ENCODE measurements around the gene CACNA1C. TPM values are rescaled to one million over a fixed set of nuclear protein-coding genes. Genes with fewer than 3 reads are reported as not detected.

Gene CACNA1C
- total RNA-seq, 1 experiment from 2014 or later = 3.7 TPM

- Histone ChIP-seq H3K27me3 (replicated peaks; ENCODE audit: insufficient read depth, low read depth, low read length, poor library complexity) (peaks cover 11% of the 10 kb centered on the region), H3K9me3 (ENCODE audit: low read depth, low read length, poor library complexity, severe bottlenecking) (no peaks in the 10 kb centered on the region), H3K4me3 (ENCODE audit: low read depth, low read length, poor library complexity, severe bottlenecking) (no peak overlapping the region), H3K36me3 (ENCODE audit: insufficient read depth, low read length, poor library complexity, severe bottlenecking) (no peaks in the 10 kb centered on the region), H3K4me1 (ENCODE audit: insufficient read depth, low read length, poor library complexity, severe bottlenecking) (no peaks in the 10 kb centered on the region), H3K27ac (ENCODE audit: low read depth, low read length, poor library complexity, severe bottlenecking) (no peak overlapping the region)
- intact Hi-C loops (cut with micrococcal nuclease; ENCODE audit: unreplicated experiment) = no loop called here
- TF ChIP-seq EZH2 (IDR thresholded peaks at IDR 0.05; ENCODE audit: borderline replicate concordance, low read depth, low read length, poor library complexity, severe bottlenecking) (no peak), CTCF (conservative IDR thresholded peaks at IDR 0.05; ENCODE audit: low read depth, low read length) (no peak)
- CTCF ChIA-PET = no interaction called here
- BruUV-seq (replicated peaks) = no TSS peak
- POLR2A ChIA-PET (ENCODE audit: low non-redundant PET) = no interaction called here
- no peak for DNase-seq (ENCODE audit: low spot score)
These were observed 635.7 kb downstream of the CACNA1C start for GRCh38 chr12:2688381-2688931.

GRCh38 chr12:2689393-2689792, 636.6 kb downstream of the CACNA1C start:
- H3K27ac ChIP-seq (ENCODE audit: low read depth, low read length, poor library complexity, severe bottlenecking) = no peak overlapping the region
- ChIA-PET POLR2A (ENCODE audit: low non-redundant PET) (no interaction called here), CTCF (no interaction called here)
- TF ChIP-seq CTCF (conservative IDR thresholded peaks at IDR 0.05; ENCODE audit: low read depth, low read length) = no peak
- TF ChIP-seq EZH2 (IDR thresholded peaks at IDR 0.05; ENCODE audit: borderline replicate concordance, low read depth, low read length, poor library complexity, severe bottlenecking) = no peak
- BruUV-seq (replicated peaks) = no TSS peak
- H3K36me3 ChIP-seq (ENCODE audit: insufficient read depth, low read length, poor library complexity, severe bottlenecking) = no peaks in the 10 kb centered on the region
- H3K9me3 ChIP-seq (ENCODE audit: low read depth, low read length, poor library complexity, severe bottlenecking) = no peaks in the 10 kb centered on the region
- no peaks in the 10 kb centered on the region for H3K4me1 ChIP-seq (ENCODE audit: insufficient read depth, low read length, poor library complexity, severe bottlenecking)
- DNase-seq (ENCODE audit: low spot score) = no peak
- H3K27me3 ChIP-seq (replicated peaks; ENCODE audit: insufficient read depth, low read depth, low read length, poor library complexity) = peaks cover 11% of the 10 kb centered on the region
- H3K4me3 ChIP-seq (ENCODE audit: low read depth, low read length, poor library complexity, severe bottlenecking) = no peak overlapping the region
- intact Hi-C loops (cut with micrococcal nuclease; ENCODE audit: unreplicated experiment) = no loop called here

- no TSS peak for BruUV-seq (replicated peaks)
- Histone ChIP-seq H3K4me1 (ENCODE audit: insufficient read depth, low read length, poor library complexity, severe bottlenecking) (no peaks in the 10 kb centered on the region), H3K27ac (ENCODE audit: low read depth, low read length, poor library complexity, severe bottlenecking) (no peak overlapping the region), H3K27me3 (replicated peaks; ENCODE audit: insufficient read depth, low read depth, low read length, poor library complexity) (peaks cover 11% of the 10 kb centered on the region), H3K36me3 (ENCODE audit: insufficient read depth, low read length, poor library complexity, severe bottlenecking) (no peaks in the 10 kb centered on the region), H3K9me3 (ENCODE audit: low read depth, low read length, poor library complexity, severe bottlenecking) (no peaks in the 10 kb centered on the region), H3K4me3 (ENCODE audit: low read depth, low read length, poor library complexity, severe bottlenecking) (no peak overlapping the region)
- intact Hi-C loops (cut with micrococcal nuclease; ENCODE audit: unreplicated experiment) = no loop called here
- ChIA-PET CTCF (no interaction called here), POLR2A (ENCODE audit: low non-redundant PET) (no interaction called here)
- DNase-seq (ENCODE audit: low spot score) = no peak
- TF ChIP-seq EZH2 (IDR thresholded peaks at IDR 0.05; ENCODE audit: borderline replicate concordance, low read depth, low read length, poor library complexity, severe bottlenecking) = no peak
- no peak for TF ChIP-seq CTCF (conservative IDR thresholded peaks at IDR 0.05; ENCODE audit: low read depth, low read length)
These were observed 637.1 kb downstream of the CACNA1C start for GRCh38 chr12:2689879-2690278.

Data from A673 (cell line).